ENCODE data around the gene CEP20. TPM values are rescaled to one million over a fixed set of nuclear protein-coding genes. Genes with fewer than 3 reads are reported as not detected.

The CEP20 gene
- polyA plus RNA-seq, 1 experiment = 23.6 TPM

DNA sequence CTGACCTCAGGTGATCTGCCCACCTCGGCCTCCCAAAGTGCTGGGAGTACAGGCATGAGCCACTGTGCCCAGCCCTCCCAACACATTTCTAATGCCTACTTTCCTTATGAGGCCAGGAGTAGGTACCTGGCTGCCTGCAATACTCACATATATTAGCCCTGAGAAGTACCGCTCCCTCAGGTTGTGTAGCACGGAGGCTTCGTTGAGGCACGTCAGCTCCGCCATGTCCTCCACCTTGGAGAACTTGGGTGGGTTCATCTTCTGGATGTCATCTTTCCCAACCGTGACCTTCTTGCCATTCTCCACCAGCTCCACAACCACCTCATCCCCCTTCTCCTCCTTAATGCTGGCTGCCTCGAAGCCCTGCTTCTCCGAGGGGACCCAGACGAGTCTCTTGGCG lies 50.6 kb downstream of the CEP20 start:
- Histone ChIP-seq H3K27me3 (ENCODE audit: control insufficient read depth, insufficient read depth, low read length) (no peaks in the 10 kb centered on the region), H3K36me3 (ENCODE audit: control insufficient read depth, insufficient read depth, low read length) (no peaks in the 10 kb centered on the region), H3K4me3 (ENCODE audit: low read depth, low read length) (no peak overlapping the region)
- ChIA-PET POLR2A (no interaction called here), CTCF (interaction anchor here (1.0 kb wide), 1 partner anchor 16 kb away, joined by 3 read pairs; no protein-coding TSS in a partner anchor)
- DNase-seq (ENCODE audit: low read depth) = no peak
- TF ChIP-seq CTCF (IDR thresholded peaks at IDR 0.05; ENCODE audit: insufficient read depth, low read depth, low read length) = no peak

DNA sequence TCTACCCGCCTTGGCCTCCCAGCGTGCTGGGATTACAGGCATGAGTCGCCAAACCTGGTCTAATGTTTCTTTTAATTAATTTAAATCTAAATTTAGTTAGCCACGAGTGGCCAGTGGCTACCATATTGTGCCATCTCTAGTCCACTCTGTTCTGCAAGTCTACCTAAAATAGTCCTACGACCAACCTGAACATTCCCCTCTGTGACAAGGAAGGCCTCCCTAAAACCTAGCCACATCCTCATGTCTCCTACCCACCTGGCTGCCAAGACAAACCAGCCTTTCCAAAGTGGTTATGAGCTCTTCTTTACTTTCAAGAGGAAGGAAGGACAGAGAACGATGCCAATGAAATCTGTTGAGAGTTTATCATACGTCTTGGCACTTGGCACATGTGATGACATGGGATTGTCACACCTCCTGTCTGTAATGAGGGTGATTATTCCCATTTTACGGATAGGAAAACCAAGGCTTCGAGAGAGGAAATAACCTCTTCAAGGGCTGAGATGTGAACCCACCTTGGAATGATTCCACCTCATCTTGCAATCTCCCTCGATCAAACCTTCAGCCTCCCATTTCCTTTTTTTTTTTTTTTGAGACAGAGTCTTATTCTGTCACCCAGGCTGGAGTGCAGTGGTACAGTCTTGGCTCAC lies 51.3 kb downstream of the CEP20 start:
- no peak for TF ChIP-seq CTCF (IDR thresholded peaks at IDR 0.05; ENCODE audit: insufficient read depth, low read depth, low read length)
- Histone ChIP-seq H3K4me3 (ENCODE audit: low read depth, low read length) (no peak overlapping the region), H3K36me3 (ENCODE audit: control insufficient read depth, insufficient read depth, low read length) (no peaks in the 10 kb centered on the region), H3K27me3 (ENCODE audit: control insufficient read depth, insufficient read depth, low read length) (peaks cover 1% of the 10 kb centered on the region; the same call in 1 of the 2 replicates)
- DNase-seq (ENCODE audit: low read depth) = no peak
- ChIA-PET POLR2A (no interaction called here), CTCF (interaction anchor here (1.0 kb wide), 1 partner anchor 16 kb away, joined by 3 read pairs; no protein-coding TSS in a partner anchor)

- TF ChIP-seq CTCF (IDR thresholded peaks at IDR 0.05; ENCODE audit: insufficient read depth, low read depth, low read length) = no peak
- no peak for DNase-seq (ENCODE audit: low read depth)
- POLR2A ChIA-PET = no interaction called here
These were observed 52.3 kb downstream of the CEP20 start for GRCh38 chr16:15836074-15836473.

DNA sequence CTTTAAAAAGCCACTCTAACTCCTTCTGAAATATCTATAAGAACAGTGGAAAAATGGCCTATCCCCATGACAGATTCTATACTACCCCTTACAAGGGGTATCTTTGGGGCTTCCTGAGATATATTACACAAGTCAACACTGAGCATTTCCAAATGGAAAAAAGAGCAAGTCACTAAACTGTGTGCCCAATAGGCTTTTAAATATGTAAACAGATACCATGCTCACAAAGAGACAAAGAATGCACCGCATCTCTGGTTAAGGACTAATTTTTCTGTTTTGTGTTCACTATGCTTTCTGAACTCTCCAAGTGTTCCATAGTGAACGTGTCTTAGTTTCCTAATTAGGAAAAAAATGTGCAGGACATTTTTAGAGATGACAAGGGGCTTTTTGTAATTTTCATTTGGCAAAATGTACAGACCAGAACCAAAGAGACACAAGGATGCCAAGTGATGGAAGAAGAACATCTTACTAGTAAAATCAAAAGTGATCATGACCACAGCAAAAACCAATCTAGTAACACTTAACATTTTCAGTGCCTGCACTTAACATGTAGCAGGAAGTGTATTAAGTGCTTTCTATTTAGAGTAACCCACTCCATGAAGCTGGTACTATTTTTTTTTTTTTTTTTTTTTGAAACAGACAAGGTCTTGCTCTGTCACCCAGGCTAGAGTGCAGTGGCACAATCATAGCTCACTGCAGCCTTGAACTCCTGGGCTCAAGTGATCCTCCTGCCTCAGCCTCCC lies 53.1 kb downstream of the CEP20 start:
- POLR2A ChIA-PET = no interaction called here
- DNase-seq (ENCODE audit: low read depth) = no peak
- peaks cover 1% of the 10 kb centered on the region; the same call in 1 of the 2 replicates for H3K27me3 ChIP-seq (ENCODE audit: control insufficient read depth, insufficient read depth, low read length)

More at GRCh38 chr16:15836074-15836473, 52.3 kb downstream of the CEP20 start:
- no peaks in the 10 kb centered on the region for H3K36me3 ChIP-seq (ENCODE audit: control insufficient read depth, insufficient read depth, low read length)
- CTCF ChIA-PET = interaction anchor here (0.7 kb wide), 1 partner anchor 14 kb away, joined by 3 read pairs; no protein-coding TSS in a partner anchor
- H3K4me3 ChIP-seq (ENCODE audit: low read depth, low read length) = no peak overlapping the region
- H3K27me3 ChIP-seq (ENCODE audit: control insufficient read depth, insufficient read depth, low read length) = peaks cover 1% of the 10 kb centered on the region; the same call in 1 of the 2 replicates

More for the DNA sequence above, 53.1 kb downstream of the CEP20 start:
- Histone ChIP-seq H3K4me3 (ENCODE audit: low read depth, low read length) (no peak overlapping the region), H3K36me3 (ENCODE audit: control insufficient read depth, insufficient read depth, low read length) (no peaks in the 10 kb centered on the region)
- CTCF ChIA-PET = no interaction called here
- TF ChIP-seq CTCF (IDR thresholded peaks at IDR 0.05; ENCODE audit: insufficient read depth, low read depth, low read length) = no peak

All from BJ (cell line).